AG08396 (cell line): ENCODE results near the gene RSPO1.

Experiments used
- DNase-seq: peaks from one replicate; pipeline ENCODE4 v3.0.0; 2012; ENCODE audit warnings: low spot score, mixed read lengths

RSPO1 gene

GRCh38 chr1:37656881-37657280 lies 22.2 kb upstream of the RSPO1 start:
- DNase-seq, result no peak

- DNase-seq, result no peak
Measured at GRCh38 chr1:37656026-37656425, 21.3 kb upstream of the RSPO1 start.

- DNase-seq, result no peak
Measured at GRCh38 chr1:37655274-37655673, 20.6 kb upstream of the RSPO1 start.

- no peak for DNase-seq
Measured at GRCh38 chr1:37653906-37654305, 19.2 kb upstream of the RSPO1 start.

- no peak for DNase-seq
Measured at GRCh38 chr1:37652976-37653375, 18.3 kb upstream of the RSPO1 start.

- DNase-seq, result no peak
Measured at GRCh38 chr1:37651803-37652202, 17.1 kb upstream of the RSPO1 start.

GRCh38 chr1:37650721-37651120 lies 16.0 kb upstream of the RSPO1 start:
- no peak for DNase-seq

GRCh38 chr1:37650173-37650572 lies 15.5 kb upstream of the RSPO1 start:
- DNase-seq, result no peak

- DNase-seq, result no peak
Measured at GRCh38 chr1:37647281-37647680, 12.6 kb upstream of the RSPO1 start.

GRCh38 chr1:37641059-37641458 lies 6.4 kb upstream of the RSPO1 start:
- no peak for DNase-seq

GRCh38 chr1:37636435-37636834 lies 1.7 kb upstream of the RSPO1 start:
- DNase-seq, result no peak

GRCh38 chr1:37634992-37635902 lies 555 bp upstream of the RSPO1 start:
- no peak for DNase-seq

- DNase-seq, result no peak
Measured at GRCh38 chr1:37633938-37634243, 801 bp downstream of the RSPO1 start.

- no peak for DNase-seq
Measured at GRCh38 chr1:37633040-37633937, 1.4 kb downstream of the RSPO1 start.

- no peak for DNase-seq
Measured at GRCh38 chr1:37631036-37631435, 3.7 kb downstream of the RSPO1 start.

GRCh38 chr1:37630426-37631028 lies 4.2 kb downstream of the RSPO1 start:
- no peak for DNase-seq

- DNase-seq, result no peak
Measured at GRCh38 chr1:37629726-37630425, 4.8 kb downstream of the RSPO1 start.

- no peak for DNase-seq
Measured at GRCh38 chr1:37629008-37629407, 5.7 kb downstream of the RSPO1 start.

- no peak for DNase-seq
Measured at GRCh38 chr1:37628026-37628556, 6.6 kb downstream of the RSPO1 start.

- DNase-seq, result no peak
Measured at GRCh38 chr1:37622131-37622530, 12.6 kb downstream of the RSPO1 start.

GRCh38 chr1:37621326-37621870 lies 13.3 kb downstream of the RSPO1 start:
- DNase-seq, result no peak

GRCh38 chr1:37620707-37621106 lies 14.0 kb downstream of the RSPO1 start:
- DNase-seq, result no peak
